ENCODE results near the gene NUSAP1.

Gene NUSAP1

GRCh38 chr15:41401904-41402267, 69.2 kb downstream of the NUSAP1 start:
- no peak for TF ChIP-seq CTCF (IDR thresholded peaks at IDR 0.05; ENCODE audit: low read depth, low read length)
- DNase-seq (ENCODE audit: extremely low read depth, low read depth) = no peak

GRCh38 chr15:41407341-41407740, 74.7 kb downstream of the NUSAP1 start:
- TF ChIP-seq CTCF (IDR thresholded peaks at IDR 0.05; ENCODE audit: low read depth, low read length) = no peak
- DNase-seq (ENCODE audit: extremely low read depth, low read depth) = no peak

- no peak for TF ChIP-seq CTCF (IDR thresholded peaks at IDR 0.05; ENCODE audit: low read depth, low read length)
- DNase-seq (ENCODE audit: extremely low read depth, low read depth) = peak; percentile 46
These were observed 75.6 kb downstream of the NUSAP1 start for GRCh38 chr15:41408234-41408641.

- no peak for DNase-seq (ENCODE audit: extremely low read depth, low read depth)
- TF ChIP-seq CTCF (IDR thresholded peaks at IDR 0.05; ENCODE audit: low read depth, low read length) = no peak
These were observed 78.3 kb downstream of the NUSAP1 start for GRCh38 chr15:41411031-41411430.

GRCh38 chr15:41411441-41411840, 78.8 kb downstream of the NUSAP1 start:
- DNase-seq (ENCODE audit: extremely low read depth, low read depth) = no peak
- no peak for TF ChIP-seq CTCF (IDR thresholded peaks at IDR 0.05; ENCODE audit: low read depth, low read length)

GRCh38 chr15:41416128-41416741, 83.6 kb downstream of the NUSAP1 start:
- DNase-seq (ENCODE audit: extremely low read depth, low read depth) = no peak

More at GRCh38 chr15:41416128-41416741, 83.6 kb downstream of the NUSAP1 start:
- no peak for TF ChIP-seq CTCF (IDR thresholded peaks at IDR 0.05; ENCODE audit: low read depth, low read length)
